CD4-positive, CD25-positive, alpha-beta regulatory T cell (primary cell): Measurements from ENCODE around the gene CYREN. TPM values are rescaled to one million over a fixed set of nuclear protein-coding genes. Genes with fewer than 3 reads are reported as not detected.

ENCODE experiments used
- ATAC-seq, 2 donors: fragments of 150-1000 bp; cut with Tn5 transposase; one replicate each; pipeline ENCODE4 v1.10.0; 2021; ENCODE audit warnings: low read depth in 2 of 2, moderate number of reproducible peaks in 2 of 2, moderate library complexity in 1 of 2
- DNase-seq, 3 donors: peaks; one replicate each; pipeline versions ENCODE4 v3.0.0 to v3.0.0-alpha.2; 2012 to 2022; ENCODE audit warnings: mixed read lengths in 1 of 3
- H3K27ac ChIP-seq: one replicate; pipeline ENCODE4 v1.7.0; 2013; ENCODE audit warnings: mild to moderate bottlenecking, low read length; ENCODE audit not compliant: insufficient read depth, poor library complexity, severe bottlenecking
- H3K27me3 ChIP-seq: one replicate; pipeline ENCODE4 v1.7.0; 2013; ENCODE audit warnings: low read length; ENCODE audit not compliant: control insufficient read depth, insufficient read depth
- H3K36me3 ChIP-seq: one replicate; pipeline ENCODE4 v1.7.0; 2013; ENCODE audit warnings: mild to moderate bottlenecking, low read length, moderate library complexity; ENCODE audit not compliant: control insufficient read depth, insufficient read depth
- H3K4me1 ChIP-seq: 2 replicates; pipeline ENCODE4 v1.7.0; 2013; ENCODE audit warnings: mild to moderate bottlenecking, low read length; ENCODE audit not compliant: insufficient read depth, control insufficient read depth, poor library complexity, severe bottlenecking
- H3K4me3 ChIP-seq: one replicate; pipeline ENCODE4 v1.7.0; 2013; ENCODE audit warnings: low read depth, mild to moderate bottlenecking, low read length, moderate library complexity
- H3K9me3 ChIP-seq, 2 experiments: 1 replicate in 1 of 2; 2 replicates in 1 of 2; pipeline ENCODE4 v1.7.0; 2013; ENCODE audit warnings: low read length in 2 of 2, mild to moderate bottlenecking in 1 of 2, moderate library complexity in 1 of 2; ENCODE audit not compliant: control insufficient read depth in 2 of 2
- H3K27ac Mint-ChIP-seq, 3 donors: one replicate each; pipeline ENCODE4 v1.8.0; 2020 to 2022; ENCODE audit warnings: mild to moderate bottlenecking in 3 of 3, mixed read lengths in 3 of 3, moderate library complexity in 2 of 3
- H3K27me3 Mint-ChIP-seq: one replicate; pipeline ENCODE4 v1.8.0; 2022; ENCODE audit warnings: mild to moderate bottlenecking, mixed read lengths
- H3K36me3 Mint-ChIP-seq: one replicate; pipeline ENCODE4 v1.8.0; 2020; ENCODE audit warnings: mixed read lengths
- H3K4me1 Mint-ChIP-seq, 4 donors: one replicate each; pipeline ENCODE4 v1.8.0; 2020 to 2022; ENCODE audit warnings: mixed read lengths in 4 of 4, mild to moderate bottlenecking in 1 of 4
- H3K4me3 Mint-ChIP-seq, 4 donors: one replicate each; pipeline ENCODE4 v1.8.0; 2020 to 2022; ENCODE audit warnings: mild to moderate bottlenecking in 4 of 4, mixed read lengths in 4 of 4, moderate library complexity in 3 of 4
- H3K9me3 Mint-ChIP-seq, 7 donors: one replicate each; pipeline ENCODE4 v1.8.0; 2020 to 2022; ENCODE audit warnings: mixed read lengths in 7 of 7, mild to moderate bottlenecking in 3 of 7, moderate library complexity in 2 of 7
- polyA plus RNA-seq, 4 donors: library from polyadenylated mRNA; unstranded; fragments of 300-500 nt; fragmentation: Illumina TruSeq; gene quantifications; one replicate each; pipeline ENCODE4 v1.2.3, GENCODE V29; 2021
- total RNA-seq: library from RNA; stranded (reverse); gene quantifications from one replicate; pipeline ENCODE4 v1.2.3, GENCODE V29; 2022

The CYREN gene
- total and polyA plus RNA-seq, 5 donors from 2014 or later = 20.1 to 39.8 (median 28.3) TPM

- peaks cover 64% of the 10 kb centered on the region for H3K36me3 ChIP-seq
- H3K27me3 ChIP-seq = no peaks in the 10 kb centered on the region
- Mint-ChIP-seq H3K9me3 (no peaks in the 10 kb centered on the region), H3K4me1 (peaks cover 4 to 5% (median 5%) of the 10 kb centered on the region in 4 donors), H3K36me3 (peaks cover 70% of the 10 kb centered on the region), H3K27ac (no peak overlapping the region), H3K27me3 (no peaks in the 10 kb centered on the region), H3K4me3 (no peak overlapping the region)
- H3K4me3 ChIP-seq = no peak overlapping the region
- ATAC-seq (no peak), DNase-seq (no peak)
- no peak overlapping the region for H3K27ac ChIP-seq
- no peaks in the 10 kb centered on the region for H3K4me1 ChIP-seq
- no peaks in the 10 kb centered on the region for H3K9me3 ChIP-seq
Observed at GRCh38 chr7:135195968-135196629, 25.6 kb upstream of the CYREN start.

- Histone ChIP-seq H3K27ac (no peak overlapping the region), H3K27me3 (no peaks in the 10 kb centered on the region), H3K4me3 (no peak overlapping the region), H3K36me3 (peaks cover 55% of the 10 kb centered on the region), H3K9me3 (no peaks in the 10 kb centered on the region), H3K4me1 (no peaks in the 10 kb centered on the region)
- Mint-ChIP-seq H3K4me3 (no peak overlapping the region), H3K36me3 (peaks cover 72% of the 10 kb centered on the region), H3K27ac (peak overlapping the region in 1 of 3 donors; percentile 20), H3K9me3 (no peaks in the 10 kb centered on the region), H3K27me3 (no peaks in the 10 kb centered on the region), H3K4me1 (peaks cover 2 to 11% (median 9%) of the 10 kb centered on the region in 4 donors)
- no peak for ATAC-seq
- no peak for DNase-seq
Observed at GRCh38 chr7:135195156-135195555, 24.6 kb upstream of the CYREN start.

- H3K36me3 ChIP-seq = peaks cover 56% of the 10 kb centered on the region
- no peaks in the 10 kb centered on the region for H3K27me3 ChIP-seq
- Mint-ChIP-seq H3K27me3 (no peaks in the 10 kb centered on the region), H3K27ac (no peak overlapping the region), H3K36me3 (peaks cover 76% of the 10 kb centered on the region), H3K4me3 (no peak overlapping the region), H3K9me3 (no peaks in the 10 kb centered on the region), H3K4me1 (peaks cover 2 to 11% (median 7%) of the 10 kb centered on the region in 4 donors)
- DNase-seq (no peak), ATAC-seq (no peak)
- no peak overlapping the region for H3K4me3 ChIP-seq
- H3K27ac ChIP-seq = no peak overlapping the region
- H3K9me3 ChIP-seq = no peaks in the 10 kb centered on the region
- H3K4me1 ChIP-seq = no peaks in the 10 kb centered on the region
Observed at GRCh38 chr7:135194494-135195095, 24.1 kb upstream of the CYREN start.

GRCh38 chr7:135193615-135194081 is 23.1 kb upstream of the CYREN start:
- Mint-ChIP-seq H3K27me3 (no peaks in the 10 kb centered on the region), H3K4me3 (no peak overlapping the region), H3K4me1 (peaks cover 0 to 11% (median 6%) of the 10 kb centered on the region in 4 donors), H3K9me3 (no peaks in the 10 kb centered on the region), H3K36me3 (peaks cover 75% of the 10 kb centered on the region), H3K27ac (peak overlapping the region in 1 of 3 donors; percentile 35)
- ATAC-seq (no peak), DNase-seq (no peak)
- no peaks in the 10 kb centered on the region for H3K9me3 ChIP-seq
- H3K4me3 ChIP-seq = no peak overlapping the region
- peaks cover 59% of the 10 kb centered on the region for H3K36me3 ChIP-seq
- no peak overlapping the region for H3K27ac ChIP-seq
- H3K4me1 ChIP-seq = no peaks in the 10 kb centered on the region
- no peaks in the 10 kb centered on the region for H3K27me3 ChIP-seq

- H3K4me1 ChIP-seq = no peaks in the 10 kb centered on the region
- Mint-ChIP-seq H3K9me3 (no peaks in the 10 kb centered on the region), H3K27ac (no peak overlapping the region), H3K36me3 (peaks cover 72% of the 10 kb centered on the region), H3K4me3 (no peak overlapping the region), H3K4me1 (peaks cover 0 to 11% (median 6%) of the 10 kb centered on the region in 4 donors), H3K27me3 (no peaks in the 10 kb centered on the region)
- no peak overlapping the region for H3K4me3 ChIP-seq
- H3K27ac ChIP-seq = no peak overlapping the region
- no peak for DNase-seq
- H3K27me3 ChIP-seq = no peaks in the 10 kb centered on the region
- peaks cover 58% of the 10 kb centered on the region for H3K36me3 ChIP-seq
- no peak for ATAC-seq
- no peaks in the 10 kb centered on the region for H3K9me3 ChIP-seq
Observed at GRCh38 chr7:135192914-135193536, 22.5 kb upstream of the CYREN start.

- peaks cover 0 to 11% (median 6%) of the 10 kb centered on the region in 4 donors for H3K4me1 Mint-ChIP-seq
- H3K36me3 Mint-ChIP-seq = peaks cover 79% of the 10 kb centered on the region
- no peak for ATAC-seq
- Histone ChIP-seq H3K4me1 (no peaks in the 10 kb centered on the region), H3K4me3 (no peak overlapping the region), H3K9me3 (no peaks in the 10 kb centered on the region), H3K27me3 (no peaks in the 10 kb centered on the region), H3K27ac (no peak overlapping the region), H3K36me3 (peaks cover 58% of the 10 kb centered on the region)
- no peak for DNase-seq
- H3K27me3 Mint-ChIP-seq = no peaks in the 10 kb centered on the region
- H3K27ac Mint-ChIP-seq = peak overlapping the region in 2 of 3 donors; percentile 6 to 8
- H3K4me3 Mint-ChIP-seq = peak overlapping the region in 1 of 4 donors; percentile 38
- no peaks in the 10 kb centered on the region for H3K9me3 Mint-ChIP-seq
Observed at GRCh38 chr7:135190703-135191102, 20.2 kb upstream of the CYREN start.

- Histone ChIP-seq H3K27me3 (no peaks in the 10 kb centered on the region), H3K9me3 (no peaks in the 10 kb centered on the region), H3K4me1 (no peaks in the 10 kb centered on the region), H3K4me3 (no peak overlapping the region), H3K36me3 (peaks cover 59% of the 10 kb centered on the region), H3K27ac (no peak overlapping the region)
- no peak for DNase-seq
- no peaks in the 10 kb centered on the region for H3K27me3 Mint-ChIP-seq
- ATAC-seq = no peak
- H3K4me1 Mint-ChIP-seq = peaks cover 0 to 11% (median 6%) of the 10 kb centered on the region in 4 donors
- H3K36me3 Mint-ChIP-seq = peaks cover 80% of the 10 kb centered on the region
- no peak overlapping the region for H3K4me3 Mint-ChIP-seq
- no peaks in the 10 kb centered on the region for H3K9me3 Mint-ChIP-seq
- no peak overlapping the region for H3K27ac Mint-ChIP-seq
Observed at GRCh38 chr7:135189961-135190360, 19.5 kb upstream of the CYREN start.
